ENCODE measurements around the gene NKX2-1.

DNA sequence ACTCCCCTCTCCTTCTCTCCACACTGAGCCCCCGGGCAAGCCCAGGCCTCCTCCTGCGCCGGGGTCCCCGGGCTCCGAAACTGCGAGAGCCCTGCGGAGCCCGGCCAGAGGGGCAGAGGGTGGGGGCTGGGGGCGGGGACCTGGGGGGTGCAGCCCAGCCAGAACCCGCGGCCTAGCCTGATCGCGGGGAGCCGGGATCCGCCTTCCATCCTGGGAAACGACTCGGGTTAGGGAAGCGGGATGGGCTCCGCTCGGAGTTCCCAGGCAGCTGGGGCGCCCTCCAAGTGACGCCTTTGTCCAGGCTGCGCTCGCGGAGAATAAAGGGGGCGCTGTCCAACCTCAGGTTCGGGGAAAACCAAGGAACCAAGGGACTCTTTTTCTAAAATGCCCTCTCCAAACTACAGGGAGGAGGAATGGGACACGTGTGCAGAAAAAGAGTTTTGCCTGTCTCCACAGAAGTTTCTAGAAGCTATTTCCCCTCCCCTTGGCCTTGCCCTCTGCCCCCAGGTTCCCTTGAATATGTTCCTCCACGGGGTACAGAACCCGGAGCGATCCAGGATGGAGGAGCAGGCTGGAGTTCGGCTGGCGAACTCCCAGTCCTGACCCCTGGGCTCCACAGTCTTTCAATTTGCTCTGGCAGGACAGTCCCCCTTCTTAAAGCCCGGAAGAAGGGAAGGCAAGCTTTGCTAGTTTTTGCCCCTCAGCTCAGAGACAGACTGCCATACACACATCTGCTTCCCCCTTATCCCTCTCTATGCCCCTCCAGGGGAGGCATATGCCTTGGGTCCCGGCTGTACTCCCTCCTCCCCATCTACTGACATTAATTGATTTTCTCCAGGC, 13.9 kb downstream of the NKX2-1 start:
- TF ChIP-seq, protein P1, sequence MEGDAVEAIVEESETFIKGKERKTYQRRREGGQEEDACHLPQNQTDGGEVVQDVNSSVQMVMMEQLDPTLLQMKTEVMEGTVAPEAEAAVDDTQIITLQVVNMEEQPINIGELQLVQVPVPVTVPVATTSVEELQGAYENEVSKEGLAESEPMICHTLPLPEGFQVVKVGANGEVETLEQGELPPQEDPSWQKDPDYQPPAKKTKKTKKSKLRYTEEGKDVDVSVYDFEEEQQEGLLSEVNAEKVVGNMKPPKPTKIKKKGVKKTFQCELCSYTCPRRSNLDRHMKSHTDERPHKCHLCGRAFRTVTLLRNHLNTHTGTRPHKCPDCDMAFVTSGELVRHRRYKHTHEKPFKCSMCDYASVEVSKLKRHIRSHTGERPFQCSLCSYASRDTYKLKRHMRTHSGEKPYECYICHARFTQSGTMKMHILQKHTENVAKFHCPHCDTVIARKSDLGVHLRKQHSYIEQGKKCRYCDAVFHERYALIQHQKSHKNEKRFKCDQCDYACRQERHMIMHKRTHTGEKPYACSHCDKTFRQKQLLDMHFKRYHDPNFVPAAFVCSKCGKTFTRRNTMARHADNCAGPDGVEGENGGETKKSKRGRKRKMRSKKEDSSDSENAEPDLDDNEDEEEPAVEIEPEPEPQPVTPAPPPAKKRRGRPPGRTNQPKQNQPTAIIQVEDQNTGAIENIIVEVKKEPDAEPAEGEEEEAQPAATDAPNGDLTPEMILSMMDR (conservative IDR thresholded peaks at IDR 0.05; ENCODE audit: low read length) = no peak
- no peak for TF ChIP-seq EZH2phosphoT487 (IDR thresholded peaks at IDR 0.05; ENCODE audit: borderline replicate concordance)

Data from Loucy (cell line).